NCI-H187 treated with DMSO at 0.1 percent for 48 hours (cell line): ENCODE results near the gene LRRC27.
"Not testable (repeated sequence)": the region's sequence is repeated elsewhere in the genome, so short reads cannot be mapped to it uniquely, and the experiment has no call there.

Experiments used
- DNase-seq: peaks from one replicate; lab custom pipeline; 2025; lab: John Stamatoyannopoulos, UW

Gene LRRC27

DNA sequence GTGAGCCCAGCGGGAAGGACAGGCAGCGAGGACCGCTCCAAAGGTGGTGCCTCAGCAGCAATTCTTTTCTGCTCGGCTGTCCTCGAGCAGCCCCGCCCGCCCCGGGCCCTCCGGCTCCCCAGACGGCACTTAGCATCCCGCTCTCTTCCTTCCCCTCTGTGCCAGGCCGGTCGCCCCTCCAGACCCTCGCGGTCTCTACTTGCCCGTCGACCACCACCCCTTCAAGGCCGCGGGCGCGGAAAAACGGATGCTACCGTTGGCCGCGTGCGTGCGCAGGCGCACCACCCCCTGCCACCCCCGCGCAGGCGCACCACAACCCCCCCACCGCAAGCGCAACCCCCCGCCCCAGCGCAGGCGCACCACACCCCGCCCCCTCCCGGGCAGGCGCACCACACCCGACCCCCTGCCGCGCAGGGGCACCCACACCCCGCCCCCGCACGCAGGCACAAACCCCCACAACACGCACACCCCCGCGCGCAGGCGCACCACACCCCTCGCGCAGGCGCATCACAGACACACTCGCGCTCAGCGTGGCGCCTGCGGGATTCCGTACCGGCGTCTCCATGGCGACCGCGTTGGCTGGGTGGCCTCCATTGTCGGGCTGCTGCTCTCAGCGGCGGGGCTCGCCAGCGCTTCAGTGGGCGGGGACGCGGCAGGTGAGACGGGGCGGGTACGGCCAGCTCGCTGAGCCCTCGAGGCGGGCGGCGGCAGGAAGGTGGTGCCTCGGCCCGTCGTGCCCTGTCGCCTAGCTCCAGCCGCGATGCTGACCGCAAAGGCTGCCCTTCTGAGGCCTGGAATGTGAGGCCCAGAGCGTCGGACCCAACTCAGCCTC is at the start of gene LRRC27:
TSS of gene LRRC27 (plus strand) at position 593 of the 832 bp plus-strand sequence. CDS start 1,332 bp downstream, outside the sequence.
- peak; percentile 69 for DNase-seq

- no peak for DNase-seq
These were observed 49.1 kb upstream of the LRRC27 start for GRCh38 chr10:132282667-132283603.

GRCh38 chr10:132283604-132284382 is 48.2 kb upstream of the LRRC27 start:
- no peak for DNase-seq

- DNase-seq, result no peak
These were observed 42.6 kb upstream of the LRRC27 start for GRCh38 chr10:132289439-132289838.

GRCh38 chr10:132290631-132291030 is 41.4 kb upstream of the LRRC27 start:
- no peak for DNase-seq

DNA sequence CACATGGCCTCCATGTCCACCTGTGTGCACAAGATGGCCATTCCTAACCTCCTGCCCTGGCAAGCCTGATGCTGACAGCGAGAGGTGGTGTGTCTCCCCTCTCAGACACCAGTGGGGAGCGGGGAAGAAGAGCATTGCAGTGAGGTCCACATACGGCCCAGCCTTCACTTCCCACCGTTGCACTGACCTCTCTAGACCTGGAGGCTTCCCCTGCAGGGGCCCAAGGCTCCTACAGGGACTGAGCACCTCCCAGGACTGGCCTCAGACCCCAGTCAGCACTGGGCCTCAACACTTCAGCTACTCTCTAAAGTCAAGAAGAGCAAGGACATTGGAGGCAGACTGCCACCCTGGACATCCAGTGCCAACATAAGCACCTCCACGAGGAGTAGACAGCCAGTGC is 40.2 kb upstream of the LRRC27 start:
- DNase-seq, result no peak

GRCh38 chr10:132292287-132293200 is 39.4 kb upstream of the LRRC27 start:
- DNase-seq, result no peak

DNA sequence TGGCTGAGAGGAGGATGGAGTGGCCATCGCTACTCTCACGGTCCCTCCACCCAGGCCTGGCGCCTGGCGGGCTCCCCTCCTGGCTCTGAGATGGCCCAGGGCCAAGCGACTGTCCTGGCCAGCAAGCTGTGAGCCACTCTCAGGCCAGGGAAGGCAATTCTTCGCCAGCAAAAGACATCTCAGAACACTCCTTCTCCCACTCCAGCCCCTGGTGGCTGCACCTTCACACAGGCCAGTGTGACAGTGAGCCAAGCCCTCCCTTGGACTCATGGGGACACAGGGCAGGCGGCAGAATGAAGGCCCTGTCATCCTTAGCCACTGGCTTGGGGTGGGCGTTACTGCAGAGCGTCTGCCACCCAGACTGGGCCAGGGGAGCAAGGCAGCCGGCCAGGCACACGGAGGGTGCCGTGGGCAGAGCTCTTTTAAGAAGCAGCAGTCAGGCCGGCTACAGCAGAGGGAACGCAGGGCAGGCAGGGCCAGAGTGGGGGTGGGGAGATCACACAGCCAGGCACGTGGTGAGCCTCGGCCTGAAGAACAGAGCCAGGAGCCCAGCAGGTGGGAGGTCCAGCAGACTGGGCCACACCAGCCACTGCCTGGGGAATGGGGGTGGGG is 38.7 kb upstream of the LRRC27 start:
- DNase-seq, result no peak

DNA sequence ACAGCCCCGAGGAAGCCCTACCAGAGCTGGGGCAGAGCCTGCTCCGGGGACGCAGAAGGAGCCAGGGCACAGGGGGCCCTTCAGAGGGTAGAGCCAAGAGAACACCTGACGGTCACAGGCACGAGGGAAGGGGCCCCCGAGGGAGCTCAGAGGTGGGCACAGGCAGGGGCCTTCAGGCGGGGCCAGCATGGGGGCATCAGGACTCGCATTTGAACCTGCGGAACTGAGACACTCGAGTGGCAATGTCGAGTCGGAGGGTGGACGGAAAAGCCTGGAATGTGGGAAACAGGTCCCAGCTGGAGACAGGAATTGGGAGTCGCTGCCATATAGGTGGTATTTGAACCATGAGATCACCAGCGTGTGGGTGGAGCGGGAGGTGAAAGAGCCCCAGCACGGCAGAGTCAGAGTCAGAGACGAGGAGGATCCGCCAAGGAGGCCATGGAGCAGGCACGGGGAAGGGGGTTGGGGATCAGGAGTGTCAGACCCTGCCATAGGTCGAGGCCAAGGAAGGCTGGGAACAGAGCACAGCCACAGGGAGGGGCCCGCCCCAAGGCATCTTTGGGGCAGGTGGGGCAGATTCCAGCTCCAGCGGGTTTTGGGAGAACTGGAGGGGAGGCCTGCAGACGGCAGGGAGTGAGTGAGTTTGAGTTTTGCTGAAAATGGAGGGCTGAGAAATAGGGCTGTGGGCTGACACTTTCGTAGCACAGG is 38.0 kb upstream of the LRRC27 start:
- DNase-seq, result no peak

- DNase-seq, result no peak
These were observed 37.3 kb upstream of the LRRC27 start for GRCh38 chr10:132294561-132295318.

- DNase-seq, result not testable (repeated sequence)
These were observed 36.5 kb upstream of the LRRC27 start for GRCh38 chr10:132295481-132295880.

DNA sequence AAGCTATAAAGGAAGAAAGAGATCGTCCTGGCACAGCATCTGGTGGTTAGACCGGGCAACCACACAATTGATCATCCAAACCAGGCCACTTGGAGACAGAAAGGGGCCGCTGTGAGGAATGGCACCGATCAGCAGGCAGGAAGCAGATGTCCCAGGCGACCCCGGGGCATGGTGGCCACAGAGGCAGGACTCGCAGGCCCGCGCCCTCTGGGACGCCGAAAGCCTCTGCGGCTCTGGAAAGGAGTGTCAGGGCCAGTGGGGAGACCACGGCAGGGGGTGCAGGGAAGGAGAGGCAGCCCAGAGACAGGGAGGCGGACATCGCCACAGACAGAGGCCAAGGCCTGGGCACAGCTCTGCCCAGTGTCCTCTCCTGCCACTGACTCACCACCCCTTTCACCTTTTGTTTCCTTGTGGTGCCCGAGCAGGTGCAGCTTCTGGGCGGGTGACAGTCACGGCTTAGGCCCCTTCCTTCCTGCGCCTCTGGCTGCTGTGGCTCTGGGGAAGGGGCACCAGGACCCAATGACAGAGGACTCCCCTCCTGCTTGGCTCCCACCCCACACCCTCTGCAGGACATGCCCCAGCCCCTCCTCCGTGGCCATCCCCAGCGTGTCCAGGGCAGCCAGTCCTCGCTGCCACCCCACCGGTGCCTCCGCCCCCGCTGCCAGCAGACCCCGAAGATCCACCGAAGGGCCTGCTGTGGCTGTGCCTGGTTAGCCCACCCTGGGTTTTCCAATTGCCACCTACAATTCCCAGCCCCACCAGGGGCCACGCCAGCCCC is 35.1 kb upstream of the LRRC27 start:
- DNase-seq, result no peak

DNA sequence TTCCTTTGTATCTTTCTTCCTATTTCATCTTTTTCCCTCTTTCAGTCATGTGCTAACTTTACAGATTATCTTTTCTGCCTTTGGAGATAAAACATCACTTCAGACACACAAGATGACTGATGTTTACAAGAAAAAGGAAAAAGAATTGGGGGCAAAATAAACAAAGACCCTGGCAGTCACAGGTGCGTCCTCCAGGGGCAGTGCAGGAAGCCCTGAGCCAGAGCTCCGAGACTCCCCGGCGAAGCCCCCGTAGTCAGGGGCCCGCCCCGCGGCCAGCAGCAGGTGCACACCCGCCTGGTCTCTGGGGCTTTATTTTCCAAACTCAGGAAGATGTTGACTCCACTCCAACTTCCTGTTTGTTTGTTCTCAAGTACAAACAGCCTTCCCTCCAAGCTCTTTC is 34.5 kb upstream of the LRRC27 start:
- DNase-seq, result no peak

- DNase-seq, result no peak
These were observed 33.7 kb upstream of the LRRC27 start for GRCh38 chr10:132298038-132298881.

DNA sequence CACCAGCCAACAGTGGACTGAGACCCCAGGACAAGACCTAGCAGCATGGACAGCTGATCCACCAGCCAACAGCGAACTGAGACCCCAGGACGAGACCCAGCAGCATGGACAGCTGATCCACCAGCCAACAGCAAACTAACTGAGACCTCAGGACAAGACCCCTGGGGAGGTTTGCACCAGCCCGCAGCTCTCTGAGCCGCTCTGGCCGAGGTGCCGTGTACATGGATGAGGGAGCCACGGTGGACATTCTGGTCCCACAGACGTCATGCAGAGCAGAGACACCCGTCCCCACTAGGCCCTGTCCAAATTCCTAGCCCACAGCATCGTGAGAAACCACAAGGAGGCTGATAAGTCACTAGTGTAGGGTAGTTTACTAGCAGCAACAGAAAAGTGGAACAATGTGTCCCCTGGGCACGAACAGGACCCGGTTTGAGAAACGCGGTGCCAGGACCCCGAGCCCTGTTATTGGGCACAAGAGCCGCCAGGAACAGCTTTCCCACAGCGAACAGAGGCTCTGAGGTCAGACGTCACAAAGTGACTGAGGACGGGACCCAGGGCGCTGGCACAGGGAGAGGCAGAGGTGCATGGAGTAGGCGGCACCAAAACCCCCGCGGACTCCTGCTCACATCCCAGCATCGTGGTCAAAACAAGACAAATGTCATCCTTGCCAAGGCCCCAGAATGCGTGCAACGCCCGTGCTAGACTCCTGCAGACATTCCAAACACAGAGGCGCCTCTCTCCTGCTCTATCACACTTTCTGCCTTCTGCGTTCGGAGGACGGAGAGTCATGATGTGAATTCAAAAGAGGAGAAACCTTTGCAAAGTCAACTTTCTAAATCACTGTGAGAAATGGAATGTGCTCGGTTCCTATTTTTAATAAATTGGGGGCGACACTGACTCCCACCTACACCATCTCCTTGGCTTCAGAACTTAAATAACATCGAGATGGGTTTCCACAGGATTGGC is 32.3 kb upstream of the LRRC27 start:
- no peak for DNase-seq

- no peak for DNase-seq
These were observed 31.4 kb upstream of the LRRC27 start for GRCh38 chr10:132300582-132300981.
